Left ventricle myocardium inferior (tissue), 1 donor: ENCODE measurements around the gene MRPS35. TPM values are rescaled to one million over a fixed set of nuclear protein-coding genes. Genes with fewer than 3 reads are reported as not detected.

Source experiments
- DNase-seq: peaks from one replicate; pipeline ENCODE4 v3.0.0-alpha.2; 2020
- H3K27ac ChIP-seq: fragments of 200-600 bp; replicated peaks from 2 replicates; pipeline ENCODE4 v1.8.0; 2021
- H3K27me3 ChIP-seq: fragments of 200-600 bp; 2 replicates; pipeline ENCODE4 v1.8.0; 2021; ENCODE audit warnings: low read depth
- H3K36me3 ChIP-seq: fragments of 200-600 bp; 2 replicates; pipeline ENCODE4 v1.8.0; 2021
- H3K4me1 ChIP-seq: fragments of 200-600 bp; 2 replicates; pipeline ENCODE4 v1.8.0; 2021
- H3K4me3 ChIP-seq: fragments of 200-600 bp; 2 replicates; pipeline ENCODE4 v1.8.0; 2021; ENCODE audit warnings: mild to moderate bottlenecking, moderate library complexity
- H3K9me3 ChIP-seq: fragments of 200-600 bp; replicated peaks from 2 replicates; pipeline ENCODE4 v1.8.0; 2021
- intact Hi-C: fragments of 100-400 bp; cut with micrococcal nuclease; formaldehyde crosslinking; loops from one replicate; pipeline ENCODE4 v1.11.0; 2022
- total RNA-seq: library from RNA; stranded (reverse); fragmentation: NEBNext Ultra II Directional; extraction: Animal tissue kit (Norgen Biotek cat#: 25700); gene quantifications from one replicate; pipeline ENCODE4 v1.2.1, GENCODE V29; 2021
- TF ChIP-seq, protein P1 (sequence below): fragments of 200-600 bp; IDR thresholded peaks from 2 replicates; pipeline ENCODE4 v1.8.0; 2021; ENCODE audit warnings: antibody characterized with exemption, mild to moderate bottlenecking, borderline replicate concordance
- donor health status: DM: no; HTN: yes; CAD: no; lungs with severe emphysema.

Gene MRPS35
- total RNA-seq, 1 donor from 2014 or later: 61.4 TPM

DNA sequence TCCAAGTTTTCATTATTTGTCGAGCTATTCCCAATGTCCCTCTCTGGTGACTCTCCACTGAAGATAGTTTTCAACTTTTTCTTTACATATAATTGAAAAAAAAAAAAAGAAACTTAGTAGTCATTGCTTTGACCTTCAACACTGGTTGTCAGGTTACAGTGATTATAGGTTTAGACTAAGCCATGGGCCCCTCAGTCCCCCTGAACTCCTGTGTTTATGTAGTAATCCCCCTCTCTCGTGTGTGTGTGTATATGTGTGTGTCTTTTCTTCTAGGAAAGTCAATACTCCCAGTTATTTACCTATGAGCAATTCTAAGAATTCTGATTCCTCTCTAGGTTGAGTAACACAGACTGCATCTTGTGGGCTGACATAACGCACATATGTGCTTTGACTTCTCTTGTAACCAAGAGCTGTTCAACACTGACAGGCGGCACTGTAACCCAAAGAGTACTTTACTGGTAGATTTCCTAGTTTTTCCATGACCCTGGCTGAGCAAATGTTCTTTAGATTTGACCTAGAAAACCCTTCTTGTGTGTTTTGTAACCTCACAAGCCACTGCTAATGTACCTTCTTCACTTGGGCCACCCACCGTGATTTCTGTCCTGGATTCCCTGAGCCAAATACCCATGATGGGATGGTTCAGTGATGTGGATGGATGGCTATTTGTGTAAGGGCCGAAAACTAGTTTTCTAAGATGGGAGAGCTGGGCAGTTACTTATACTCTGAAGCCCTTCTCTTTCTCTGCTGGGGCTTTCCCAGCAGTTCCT lies 84.4 kb downstream of the MRPS35 start:
- Histone ChIP-seq H3K4me1 (no peaks in the 10 kb centered on the region), H3K27me3 (no peaks in the 10 kb centered on the region), H3K27ac (no peak overlapping the region), H3K36me3 (peaks cover 79% of the 10 kb centered on the region), H3K9me3 (no peaks in the 10 kb centered on the region), H3K4me3 (no peak overlapping the region)
- TF ChIP-seq, protein P1, sequence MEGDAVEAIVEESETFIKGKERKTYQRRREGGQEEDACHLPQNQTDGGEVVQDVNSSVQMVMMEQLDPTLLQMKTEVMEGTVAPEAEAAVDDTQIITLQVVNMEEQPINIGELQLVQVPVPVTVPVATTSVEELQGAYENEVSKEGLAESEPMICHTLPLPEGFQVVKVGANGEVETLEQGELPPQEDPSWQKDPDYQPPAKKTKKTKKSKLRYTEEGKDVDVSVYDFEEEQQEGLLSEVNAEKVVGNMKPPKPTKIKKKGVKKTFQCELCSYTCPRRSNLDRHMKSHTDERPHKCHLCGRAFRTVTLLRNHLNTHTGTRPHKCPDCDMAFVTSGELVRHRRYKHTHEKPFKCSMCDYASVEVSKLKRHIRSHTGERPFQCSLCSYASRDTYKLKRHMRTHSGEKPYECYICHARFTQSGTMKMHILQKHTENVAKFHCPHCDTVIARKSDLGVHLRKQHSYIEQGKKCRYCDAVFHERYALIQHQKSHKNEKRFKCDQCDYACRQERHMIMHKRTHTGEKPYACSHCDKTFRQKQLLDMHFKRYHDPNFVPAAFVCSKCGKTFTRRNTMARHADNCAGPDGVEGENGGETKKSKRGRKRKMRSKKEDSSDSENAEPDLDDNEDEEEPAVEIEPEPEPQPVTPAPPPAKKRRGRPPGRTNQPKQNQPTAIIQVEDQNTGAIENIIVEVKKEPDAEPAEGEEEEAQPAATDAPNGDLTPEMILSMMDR: no peak
- intact Hi-C loops: no loop called here
- DNase-seq: no peak

DNA sequence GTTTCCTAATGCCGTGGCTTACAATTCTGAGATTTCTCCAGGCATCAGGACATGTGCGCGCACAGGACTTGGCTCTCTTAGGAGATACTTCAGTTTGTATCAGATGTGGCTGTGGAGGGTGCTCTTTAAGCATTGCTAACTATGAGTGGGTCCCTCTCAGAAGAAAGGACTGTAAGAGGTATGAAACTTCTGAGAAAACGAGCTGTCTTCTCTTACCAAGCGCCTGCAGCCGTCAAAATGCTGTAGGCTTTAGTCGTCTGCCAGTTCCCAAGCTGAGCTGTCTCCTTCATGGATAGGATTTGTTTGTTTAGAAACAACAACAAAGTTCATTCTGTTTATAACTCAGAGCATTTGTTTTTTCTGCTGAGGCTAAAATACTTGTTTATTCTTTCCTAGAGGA lies 85.5 kb downstream of the MRPS35 start:
- Histone ChIP-seq H3K4me1 (no peaks in the 10 kb centered on the region), H3K4me3 (no peak overlapping the region), H3K9me3 (no peaks in the 10 kb centered on the region), H3K36me3 (peaks cover 79% of the 10 kb centered on the region), H3K27ac (no peak overlapping the region), H3K27me3 (no peaks in the 10 kb centered on the region)
- no peak for DNase-seq
- TF ChIP-seq, protein P1: no peak
- intact Hi-C loops: no loop called here

DNA sequence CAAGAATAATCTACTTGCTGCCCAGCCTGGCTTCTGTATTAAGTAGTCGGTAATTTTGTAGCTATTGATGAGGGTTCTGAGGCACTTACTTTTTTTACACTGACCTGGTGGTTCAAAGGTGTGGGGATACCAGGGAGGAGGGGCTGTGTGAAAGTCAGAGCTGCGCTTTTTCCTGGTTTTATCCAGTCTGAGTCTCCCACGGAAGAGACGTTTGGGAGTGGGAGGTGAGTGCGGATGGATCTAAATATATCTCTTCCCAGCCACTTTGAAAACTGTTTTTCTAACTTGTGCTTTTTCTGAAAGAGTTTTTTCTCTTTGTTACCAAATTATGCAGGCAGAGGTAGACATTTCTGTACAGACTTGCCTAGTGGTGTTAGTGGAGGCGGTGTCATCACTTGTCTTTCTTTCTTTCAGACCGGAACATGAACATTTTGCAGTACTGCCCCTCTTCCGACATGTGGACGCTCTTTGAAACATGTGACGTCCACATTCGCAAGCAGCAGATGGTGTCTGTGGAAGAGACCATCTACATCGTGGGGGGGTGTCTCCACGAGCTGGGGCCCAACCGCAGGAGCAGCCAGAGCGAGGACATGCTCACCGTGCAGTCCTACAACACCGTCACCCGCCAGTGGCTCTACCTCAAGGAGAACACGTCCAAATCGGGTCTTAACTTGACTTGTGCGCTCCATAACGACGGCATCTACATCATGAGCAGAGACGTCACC lies 86.8 kb downstream of the MRPS35 start:
- intact Hi-C loops: no loop called here
- H3K36me3 ChIP-seq: peaks cover 69% of the 10 kb centered on the region
- TF ChIP-seq, protein P1: no peak

DNA sequence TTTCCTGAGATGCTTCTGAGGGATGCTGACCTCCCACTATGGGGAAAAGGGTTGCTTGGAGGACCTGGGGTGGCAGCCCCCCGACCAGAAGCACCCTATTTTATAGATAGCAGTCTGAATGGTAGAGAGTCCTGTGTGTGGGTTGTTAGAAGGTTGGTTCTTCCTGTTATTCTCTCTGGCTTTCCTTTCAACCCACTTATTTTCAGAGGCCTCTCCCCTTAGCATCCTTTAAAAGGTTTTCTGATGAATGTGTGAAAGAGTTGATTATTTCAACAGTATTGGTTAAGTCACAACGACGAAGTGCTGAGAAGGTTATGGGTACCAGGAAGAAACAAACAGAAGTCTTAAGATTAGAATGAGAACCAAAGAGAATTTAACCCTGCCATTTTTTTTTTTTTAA lies 90.2 kb downstream of the MRPS35 start:
- Histone ChIP-seq H3K4me3 (no peak overlapping the region), H3K4me1 (no peaks in the 10 kb centered on the region), H3K36me3 (peaks cover 38% of the 10 kb centered on the region), H3K9me3 (no peaks in the 10 kb centered on the region), H3K27ac (no peak overlapping the region), H3K27me3 (no peaks in the 10 kb centered on the region)
- intact Hi-C loops: no loop called here
- TF ChIP-seq, protein P1: no peak
- no peak for DNase-seq

More for the DNA sequence above, 86.8 kb downstream of the MRPS35 start:
- H3K4me1 ChIP-seq: no peaks in the 10 kb centered on the region
- H3K27me3 ChIP-seq: no peaks in the 10 kb centered on the region
- DNase-seq: no peak
- no peak overlapping the region for H3K4me3 ChIP-seq
- no peaks in the 10 kb centered on the region for H3K9me3 ChIP-seq
- no peak overlapping the region for H3K27ac ChIP-seq

DNA sequence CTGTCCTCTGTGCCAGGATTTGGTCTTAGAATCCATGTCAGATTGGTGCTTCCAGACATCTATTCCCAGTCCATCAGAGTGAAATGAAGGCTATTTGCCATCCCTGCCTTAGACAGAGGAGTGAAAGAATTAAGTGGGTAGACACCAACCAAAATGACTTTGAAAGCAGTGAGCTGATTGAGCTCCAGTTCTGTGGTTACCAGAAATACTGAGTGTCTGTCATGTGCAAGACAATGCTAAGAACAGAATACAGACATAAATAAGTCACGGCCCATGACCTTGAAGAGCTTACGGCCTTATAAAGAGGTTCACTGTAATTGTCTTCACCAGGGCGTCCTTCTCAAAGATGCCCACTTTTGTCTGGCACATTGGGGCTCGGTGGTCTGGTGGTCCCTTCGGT lies 91.0 kb downstream of the MRPS35 start:
- H3K4me3 ChIP-seq: no peak overlapping the region
- intact Hi-C loops: no loop called here
- H3K9me3 ChIP-seq: no peaks in the 10 kb centered on the region
- H3K27ac ChIP-seq: no peak overlapping the region
- H3K4me1 ChIP-seq: no peaks in the 10 kb centered on the region
- peaks cover 30% of the 10 kb centered on the region for H3K36me3 ChIP-seq
- TF ChIP-seq, protein P1: no peak
- DNase-seq: no peak
- H3K27me3 ChIP-seq: no peaks in the 10 kb centered on the region
